NCI-H2107 (cell line): Measurements from ENCODE around the gene FDXR.
"Not testable (repeated sequence)": the region's sequence is repeated elsewhere in the genome, so short reads cannot be mapped to it uniquely, and the experiment has no call there.

Experiments
- DNase-seq: peaks from one replicate; lab custom pipeline; 2025; lab: John Stamatoyannopoulos, UW

Gene FDXR

GRCh38 chr17:74872313-74873036, at the start of gene FDXR:
Gene FDXR, minus strand, starts transcription at chr17:74872994. Its CDS starts 50 bp downstream, at chr17:74872944.
- no peak for DNase-seq

GRCh38 chr17:74922172-74922571, 49.4 kb upstream of the FDXR start:
- DNase-seq, result no peak

GRCh38 chr17:74921769-74922168, 49.0 kb upstream of the FDXR start:
- no peak for DNase-seq

- DNase-seq, result no peak
Observed at GRCh38 chr17:74921026-74921681, 48.4 kb upstream of the FDXR start.

GRCh38 chr17:74920642-74921025, 47.8 kb upstream of the FDXR start:
- no peak for DNase-seq

GRCh38 chr17:74920306-74920620, 47.5 kb upstream of the FDXR start:
- no peak for DNase-seq

GRCh38 chr17:74919440-74920305, 46.9 kb upstream of the FDXR start:
- no peak for DNase-seq

GRCh38 chr17:74918906-74919305, 46.1 kb upstream of the FDXR start:
- DNase-seq, result no peak

GRCh38 chr17:74917430-74917829, 44.6 kb upstream of the FDXR start:
- no peak for DNase-seq

GRCh38 chr17:74916851-74917199, 44.0 kb upstream of the FDXR start:
- no peak for DNase-seq

GRCh38 chr17:74916136-74916850, 43.5 kb upstream of the FDXR start:
- no peak for DNase-seq

- not testable (repeated sequence) for DNase-seq
Observed at GRCh38 chr17:74911423-74911822, 38.6 kb upstream of the FDXR start.

- DNase-seq, result not testable (repeated sequence)
Observed at GRCh38 chr17:74909097-74909496, 36.3 kb upstream of the FDXR start.

- DNase-seq, result no peak
Observed at GRCh38 chr17:74907012-74907411, 34.2 kb upstream of the FDXR start.

GRCh38 chr17:74906214-74906793, 33.5 kb upstream of the FDXR start:
- DNase-seq, result not testable (repeated sequence)

- DNase-seq, result no peak
Observed at GRCh38 chr17:74904687-74905409, 32.1 kb upstream of the FDXR start.

GRCh38 chr17:74903671-74904070, 30.9 kb upstream of the FDXR start:
- DNase-seq, result no peak

GRCh38 chr17:74903034-74903433, 30.2 kb upstream of the FDXR start:
- DNase-seq, result no peak

GRCh38 chr17:74901353-74902135, 28.8 kb upstream of the FDXR start:
- no peak for DNase-seq

GRCh38 chr17:74900208-74900607, 27.4 kb upstream of the FDXR start:
- no peak for DNase-seq
